Tibial artery (tissue), 4 donors: ENCODE measurements around the gene SLC9C1.
"Not testable (repeated sequence)": the region's sequence is repeated elsewhere in the genome, so short reads cannot be mapped to it uniquely, and the experiment has no call there.

Experiments used
- DNase-seq, 2 donors: peaks; one replicate each; pipeline ENCODE4 v3.0.0-alpha.2; 2019
- H3K27ac ChIP-seq, 2 donors: fragments of 200-600 bp; sonication (generic) in 1 of 2; 1 replicate in 1 of 2; 2 replicates in 1 of 2; pipeline ENCODE4 v1.5.1; 2018 to 2019; ENCODE audit warnings: mild to moderate bottlenecking in 1 of 2
- H3K27me3 ChIP-seq, 2 donors: fragments of 200-600 bp; sonication (generic) in 1 of 2; one replicate each; pipeline versions ENCODE4 v1.5.1 to v1.6.0; 2016 to 2019
- H3K36me3 ChIP-seq, 3 donors: fragments of 200-600 bp; sonication (generic) in 2 of 3; one replicate each; pipeline ENCODE4 v1.5.1; 2016 to 2019; ENCODE audit warnings: mild to moderate bottlenecking in 2 of 3
- H3K4me1 ChIP-seq, 4 donors: fragments of 200-600 bp; sonication (generic) in 2 of 4; 1 replicate in 3 of 4; 2 replicates in 1 of 4; pipeline ENCODE4 v1.5.1; 2016 to 2019
- H3K4me3 ChIP-seq, 2 donors: fragments of 200-600 bp; sonication (generic) in 1 of 2; 1 replicate in 1 of 2; 2 replicates in 1 of 2; pipeline ENCODE4 v1.5.1; 2018 to 2019; ENCODE audit warnings: mild to moderate bottlenecking in 2 of 2
- H3K9me3 ChIP-seq, 3 donors: fragments of 200-600 bp; sonication (generic) in 1 of 3; one replicate each; pipeline ENCODE4 v1.5.1; 2016 to 2019
- CTCF ChIP-seq, 2 experiments: fragments of 200-600 bp in 1 of 2; fragments of 450-650 bp in 1 of 2; IDR thresholded peaks; one replicate each; pipeline ENCODE4 v1.5.1; 2017 to 2019; ENCODE audit warnings: antibody characterized with exemption in 2 of 2, mild to moderate bottlenecking in 1 of 2, moderate library complexity in 1 of 2
- intact Hi-C: fragments of 100-400 bp; cut with DNase I; formaldehyde crosslinking; loops from one replicate; pipeline ENCODE4 v1.15.0; 2023; ENCODE audit warnings: low total_unique reads

The SLC9C1 gene

GRCh38 chr3:112228786-112229185 is 65.2 kb downstream of the SLC9C1 start:
- DNase-seq, result no peak
- intact Hi-C loops, result no loop called here
- Histone ChIP-seq H3K36me3 (no peaks in the 10 kb centered on the region), H3K4me1 (no peaks in the 10 kb centered on the region), H3K9me3 (peaks cover 0 to 23% (median 17%) of the 10 kb centered on the region in 3 donors), H3K27ac (no peak overlapping the region), H3K4me3 (no peak overlapping the region), H3K27me3 (no peaks in the 10 kb centered on the region)
- TF ChIP-seq CTCF (IDR thresholded peaks at IDR 0.05), result no peak

- no peaks in the 10 kb centered on the region for H3K27me3 ChIP-seq
- intact Hi-C loops, result no loop called here
- no peak overlapping the region for H3K4me3 ChIP-seq
- DNase-seq, result no peak
- no peaks in the 10 kb centered on the region for H3K36me3 ChIP-seq
- H3K9me3 ChIP-seq, result no peaks in the 10 kb centered on the region
- H3K4me1 ChIP-seq, result no peaks in the 10 kb centered on the region
- H3K27ac ChIP-seq, result no peak overlapping the region
- TF ChIP-seq CTCF (IDR thresholded peaks at IDR 0.05), result no peak
Observed at GRCh38 chr3:112200317-112200666, 93.7 kb downstream of the SLC9C1 start.

GRCh38 chr3:112199622-112200316 is 94.2 kb downstream of the SLC9C1 start:
- DNase-seq, result no peak
- no peaks in the 10 kb centered on the region for H3K9me3 ChIP-seq
- H3K4me3 ChIP-seq, result no peak overlapping the region
- no peak for TF ChIP-seq CTCF (IDR thresholded peaks at IDR 0.05)
- H3K4me1 ChIP-seq, result no peaks in the 10 kb centered on the region
- no peaks in the 10 kb centered on the region for H3K36me3 ChIP-seq
- no peaks in the 10 kb centered on the region for H3K27me3 ChIP-seq
- no peak overlapping the region for H3K27ac ChIP-seq
- intact Hi-C loops, result no loop called here

GRCh38 chr3:112197131-112197530 is 96.9 kb downstream of the SLC9C1 start:
- Histone ChIP-seq H3K4me1 (no peaks in the 10 kb centered on the region), H3K27ac (no peak overlapping the region), H3K27me3 (no peaks in the 10 kb centered on the region), H3K9me3 (peaks cover 0 to 15% (median 0%) of the 10 kb centered on the region in 3 donors), H3K36me3 (no peaks in the 10 kb centered on the region), H3K4me3 (no peak overlapping the region)
- no peak for TF ChIP-seq CTCF (IDR thresholded peaks at IDR 0.05)
- intact Hi-C loops, result no loop called here
- DNase-seq, result no peak

GRCh38 chr3:112187300-112187699 is 106.7 kb downstream of the SLC9C1 start:
- H3K9me3 ChIP-seq, result peaks cover 0 to 3% (median 0%) of the 10 kb centered on the region in 3 donors
- no peak for DNase-seq
- H3K27ac ChIP-seq, result no peak overlapping the region
- no peaks in the 10 kb centered on the region for H3K27me3 ChIP-seq
- intact Hi-C loops, result no loop called here
- H3K4me1 ChIP-seq, result peaks cover 0 to 5% (median 0%) of the 10 kb centered on the region in 4 donors
- H3K36me3 ChIP-seq, result no peaks in the 10 kb centered on the region
- no peak overlapping the region for H3K4me3 ChIP-seq
- no peak for TF ChIP-seq CTCF (IDR thresholded peaks at IDR 0.05)

- H3K4me1 ChIP-seq, intact Hi-C loops, H3K36me3 ChIP-seq, H3K27ac ChIP-seq, H3K27me3 ChIP-seq, H3K9me3 ChIP-seq, DNase-seq, H3K4me3 ChIP-seq: not testable (repeated sequence)
Observed at GRCh38 chr3:112185423-112186035, 108.5 kb downstream of the SLC9C1 start.
